GM19324 (cell line): ENCODE measurements around the gene SART3.
"Not testable (repeated sequence)": the region's sequence is repeated elsewhere in the genome, so short reads cannot be mapped to it uniquely, and the experiment has no call there.

Experiments
- ATAC-seq: cut with Tn5 transposase; IDR thresholded peaks from one replicate; pipeline ENCODE4 v1.9.1; 2021; ENCODE audit warnings: mild to moderate bottlenecking, moderate library complexity; ENCODE audit not compliant: unreplicated experiment, low FRiP score

SART3 gene

DNA sequence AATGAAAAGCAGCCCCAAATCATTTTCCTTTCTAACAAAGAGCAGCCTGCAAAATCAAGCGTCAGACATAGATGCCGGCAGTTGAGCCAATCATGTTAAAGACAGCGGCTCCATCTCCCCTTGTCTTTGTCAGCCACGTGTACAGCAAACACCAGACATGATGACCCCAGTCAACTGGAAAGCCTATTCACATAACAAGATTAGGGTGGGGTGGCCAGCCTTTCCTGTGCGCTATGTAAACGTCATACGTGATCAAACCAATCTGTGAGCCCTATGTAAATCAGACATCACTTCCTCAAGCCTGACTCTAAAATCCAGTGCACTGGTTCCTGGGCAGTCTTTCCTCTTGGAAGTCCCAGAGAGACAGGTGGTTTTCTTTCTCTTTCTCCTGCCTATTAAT, 55.8 kb downstream of the SART3 start:
- no peak for ATAC-seq

DNA sequence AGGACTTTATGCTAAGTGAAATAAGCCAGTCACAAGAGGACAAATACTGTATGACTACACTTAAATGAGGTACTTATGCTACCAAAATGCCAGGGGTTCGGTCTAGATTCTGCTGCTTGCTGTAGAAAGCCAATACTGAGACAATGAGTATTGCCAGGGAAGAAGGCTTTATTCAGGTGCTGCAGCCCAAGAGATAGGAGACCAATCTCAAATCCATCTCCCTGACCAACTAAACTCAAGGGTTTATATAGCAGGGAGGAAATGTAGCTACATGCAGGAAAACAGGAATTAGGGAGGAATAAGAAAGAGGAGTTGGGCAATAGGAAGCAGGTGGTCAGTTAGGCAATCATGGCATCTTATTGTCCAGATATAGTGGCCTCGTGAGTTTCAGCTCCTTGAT, 58.1 kb downstream of the SART3 start:
- ATAC-seq, result no peak

GRCh38 chr12:108498136-108498535, 62.8 kb downstream of the SART3 start:
- ATAC-seq, result no peak

DNA sequence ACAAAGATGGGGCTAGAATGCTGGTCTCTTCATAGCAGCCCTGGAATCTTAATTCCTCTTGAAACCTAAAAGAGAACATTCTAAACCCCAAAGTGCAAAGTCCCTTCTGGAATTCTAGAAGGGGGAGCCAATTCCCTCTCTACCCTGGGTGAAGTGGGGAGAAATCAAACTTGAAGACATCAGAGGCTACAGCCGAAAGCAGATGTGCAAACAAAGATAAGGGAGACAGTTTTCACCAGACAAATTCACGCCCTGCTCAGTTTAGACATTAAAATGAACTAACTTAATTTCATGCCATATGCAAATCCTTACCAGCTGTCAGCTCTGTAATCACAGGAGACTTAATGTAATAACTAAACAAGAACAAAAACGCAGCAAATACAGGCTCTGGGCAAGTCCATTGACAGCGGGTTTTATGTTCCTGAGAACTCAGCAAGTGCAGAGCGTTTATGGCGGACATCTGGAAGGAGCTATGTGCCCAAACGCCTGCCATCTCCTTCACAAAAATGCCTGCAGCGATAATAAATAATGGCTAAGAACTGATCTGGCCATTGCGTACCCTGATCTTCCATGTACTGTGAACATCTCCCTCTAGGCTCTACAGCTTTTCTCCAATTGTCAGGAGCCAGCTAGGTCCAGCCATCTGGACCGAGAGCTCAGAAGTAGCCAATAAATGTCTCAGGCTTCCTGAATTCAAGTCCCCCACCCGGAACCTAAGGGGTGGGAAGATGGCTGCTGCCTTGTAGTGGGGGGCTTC, 65.0 kb downstream of the SART3 start:
- no peak for ATAC-seq

DNA sequence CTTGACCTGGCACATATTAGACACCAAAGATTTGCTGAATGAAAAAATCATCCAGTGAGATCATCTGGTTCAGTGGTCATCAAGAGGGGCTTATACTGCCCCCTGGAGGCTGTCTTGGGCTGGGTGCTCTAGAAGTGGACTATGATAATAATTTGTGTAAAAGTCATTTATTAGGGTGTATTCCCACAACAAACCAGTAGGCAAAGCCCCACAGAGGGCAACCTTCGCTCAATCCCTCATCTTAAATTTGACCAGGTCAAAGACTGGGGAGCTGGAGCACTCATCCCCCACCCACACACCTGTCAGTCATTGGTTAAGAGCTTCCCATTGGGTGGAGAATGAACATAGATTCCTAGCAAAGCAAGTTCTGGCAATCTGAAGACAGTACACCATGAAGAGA, 65.9 kb downstream of the SART3 start:
- ATAC-seq, result no peak

GRCh38 chr12:108491256-108491655, 69.7 kb downstream of the SART3 start:
- no peak for ATAC-seq

- not testable (repeated sequence) for ATAC-seq
Observed at GRCh38 chr12:108487029-108487428, 73.9 kb downstream of the SART3 start.

DNA sequence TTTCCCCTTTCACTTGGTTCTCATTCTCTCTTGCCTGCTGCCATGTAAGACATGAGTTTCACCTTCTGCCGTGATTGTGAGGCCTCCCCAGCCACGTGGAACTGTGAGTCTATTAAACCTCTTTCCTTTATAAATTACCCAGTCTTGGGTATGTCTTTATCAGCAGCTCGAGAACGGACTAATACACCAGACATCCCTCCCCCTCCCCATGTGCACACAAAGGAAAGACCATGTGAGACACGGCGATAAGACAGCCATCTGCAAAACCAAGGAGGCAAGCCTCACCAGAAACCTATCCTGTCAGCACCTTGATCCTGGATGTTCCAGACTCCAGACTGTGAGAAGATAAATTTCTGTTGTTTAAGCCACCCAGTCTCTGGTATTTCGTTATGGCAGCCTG, 75.6 kb downstream of the SART3 start:
- not testable (repeated sequence) for ATAC-seq

GRCh38 chr12:108484845-108485244, 76.1 kb downstream of the SART3 start:
- no peak for ATAC-seq

- ATAC-seq, result no peak
Observed at GRCh38 chr12:108484431-108484830, 76.5 kb downstream of the SART3 start.

DNA sequence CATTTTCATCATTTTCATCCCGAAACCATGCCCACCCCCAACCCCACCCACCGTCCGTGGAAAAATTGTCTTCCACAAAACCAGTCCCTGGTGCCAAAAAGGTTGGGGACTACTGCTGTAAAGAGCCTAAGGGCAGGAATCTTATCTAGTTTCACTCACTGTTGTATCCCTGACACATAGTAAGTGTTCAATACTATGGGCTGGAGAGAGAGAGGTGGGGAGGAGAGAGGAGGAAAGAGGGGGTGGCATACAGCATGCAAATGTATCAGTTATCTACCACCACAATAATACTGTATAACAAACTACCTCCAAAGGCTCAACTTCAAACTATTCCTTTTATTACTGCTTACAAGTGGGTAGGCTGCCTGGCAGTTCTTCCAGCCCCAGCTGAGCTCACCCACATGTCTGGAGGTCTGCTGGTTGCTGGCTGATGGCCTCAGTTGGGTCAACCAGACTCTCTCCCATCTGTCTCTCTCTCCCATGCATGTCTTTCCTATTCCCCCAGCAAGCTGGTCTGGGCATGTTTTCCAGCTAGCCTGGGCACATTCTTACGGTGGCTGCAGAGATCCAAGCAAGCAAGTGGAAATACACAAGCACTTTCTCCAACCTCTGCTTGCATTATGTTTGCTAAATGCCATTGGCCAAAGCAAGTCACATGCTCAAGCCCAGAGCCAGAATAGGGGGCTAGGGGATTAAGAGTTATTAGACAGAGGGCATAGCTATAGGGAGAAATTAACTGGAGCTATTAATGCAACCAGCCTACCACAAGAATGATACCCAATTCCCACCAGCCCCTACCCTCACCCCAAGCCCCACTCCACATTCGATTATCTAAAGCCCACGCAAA, 77.5 kb downstream of the SART3 start:
- no peak for ATAC-seq

GRCh38 chr12:108482717-108483212, 78.2 kb downstream of the SART3 start:
- ATAC-seq, result no peak

DNA sequence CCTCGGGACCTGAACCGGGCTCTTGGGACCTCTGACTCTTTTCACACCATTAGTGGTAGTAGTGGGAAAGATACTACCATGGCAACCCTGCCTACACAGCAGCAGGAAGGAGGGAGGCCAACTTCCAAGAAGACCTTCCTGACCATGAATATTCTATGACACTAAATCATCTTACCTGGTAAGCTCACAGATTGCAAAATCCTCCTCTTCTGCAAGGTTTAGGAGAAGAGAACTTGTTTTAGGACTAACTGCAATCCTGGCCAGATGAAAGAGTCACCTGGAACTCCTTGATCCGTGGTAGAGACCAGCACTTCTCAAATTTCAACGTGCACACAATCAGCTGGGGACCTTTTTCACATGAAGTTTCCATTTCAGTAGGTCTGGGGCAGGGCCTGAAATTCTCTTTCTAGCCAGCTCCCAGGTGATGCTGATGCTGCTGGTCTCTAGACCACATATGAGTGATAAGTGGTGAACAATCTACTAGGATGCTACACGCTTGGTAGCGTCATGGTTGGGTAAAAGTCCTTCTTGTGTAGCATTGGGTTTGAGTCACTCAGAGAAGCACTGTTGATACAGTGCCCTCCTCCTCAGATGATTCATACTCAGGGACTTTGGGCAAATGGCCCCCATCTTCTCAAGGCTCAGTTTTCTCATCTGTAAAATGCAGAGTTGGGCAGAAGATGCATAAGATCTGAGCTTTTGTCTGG, 81.5 kb downstream of the SART3 start:
- ATAC-seq, result no peak

DNA sequence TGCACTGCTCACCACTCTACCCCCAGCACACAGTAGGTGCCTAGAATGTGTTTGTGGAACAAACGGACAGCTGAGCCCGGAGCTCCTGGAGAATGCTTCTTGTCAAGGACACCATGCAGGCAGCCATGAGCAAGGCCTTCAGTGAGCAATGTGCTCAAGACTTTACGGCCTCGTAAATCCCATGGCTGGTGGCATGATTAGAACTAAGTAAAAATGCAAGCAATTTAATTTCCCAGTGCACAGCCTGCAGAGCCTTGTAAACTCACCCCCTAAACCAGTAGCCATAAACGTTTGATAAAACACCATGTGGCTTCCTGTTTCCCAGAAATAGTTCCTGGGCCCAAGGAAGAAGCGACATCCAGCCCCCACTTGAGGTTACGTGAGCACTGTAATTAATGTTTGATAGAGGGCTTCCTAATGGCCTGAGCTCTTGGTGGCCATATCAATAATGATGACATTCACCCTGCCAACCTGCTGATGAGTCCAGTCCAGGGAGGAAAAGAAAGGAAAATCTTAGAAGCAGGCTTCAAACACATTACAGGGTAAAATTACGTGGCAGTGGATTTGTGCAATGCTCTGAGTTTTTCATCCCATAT, 82.3 kb downstream of the SART3 start:
- no peak for ATAC-seq

DNA sequence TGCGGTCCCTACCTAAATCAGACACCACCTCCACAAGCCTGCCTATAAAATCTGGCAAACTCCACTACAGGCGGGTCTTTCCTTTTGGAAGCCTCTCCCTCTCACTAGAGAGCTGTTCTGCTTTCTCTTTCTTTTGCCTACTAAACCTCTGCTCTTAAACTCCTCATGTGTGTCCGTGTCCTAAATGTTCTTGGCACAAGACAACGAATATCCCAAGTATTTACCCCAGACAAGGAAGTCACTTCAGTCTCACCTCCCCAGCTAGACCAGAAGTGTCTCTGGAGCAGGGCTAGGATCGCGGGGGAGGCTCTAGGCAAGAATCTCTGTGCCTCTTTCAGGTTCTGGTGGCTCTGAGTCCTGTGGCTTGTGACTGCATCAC, 83.1 kb downstream of the SART3 start:
- ATAC-seq, result no peak

DNA sequence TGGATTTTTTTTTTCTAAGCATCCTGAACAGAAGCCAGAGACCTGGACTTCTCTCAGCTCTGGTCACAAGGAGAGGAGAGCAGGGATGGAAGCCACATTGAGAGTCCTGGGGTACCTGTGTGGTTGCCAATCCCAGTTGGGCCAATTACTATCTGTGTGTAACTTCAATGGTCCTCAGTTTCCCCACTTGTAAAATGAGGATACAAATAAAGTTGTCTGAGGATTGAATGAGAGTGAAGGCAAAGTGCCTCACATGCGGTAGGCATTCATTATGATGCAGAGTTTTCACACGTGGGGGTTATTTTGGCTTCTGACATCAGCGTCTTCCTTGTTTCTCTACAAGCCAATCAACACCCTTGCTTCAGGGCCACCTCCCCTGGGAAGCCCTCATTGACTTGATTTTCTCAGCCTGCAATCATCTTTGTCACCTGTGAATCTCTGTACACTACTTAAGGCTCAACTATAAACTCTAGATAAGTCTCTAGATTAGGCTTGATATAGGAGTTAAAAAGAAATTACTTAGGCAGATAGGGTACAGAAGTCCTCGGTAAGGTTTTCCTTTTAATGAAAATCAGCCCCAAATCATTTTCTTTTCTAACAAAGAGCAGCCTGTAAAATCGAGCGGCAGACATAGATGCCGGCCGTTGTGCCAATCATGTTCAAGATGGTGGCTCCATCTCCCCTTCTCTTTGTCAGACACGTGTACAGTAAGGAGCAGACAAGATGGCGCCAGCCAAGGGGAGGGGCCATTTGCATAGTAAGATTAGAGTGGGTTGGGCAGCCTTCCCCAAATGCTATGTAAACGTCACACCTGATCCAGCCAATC, 83.7 kb downstream of the SART3 start:
- no peak for ATAC-seq

DNA sequence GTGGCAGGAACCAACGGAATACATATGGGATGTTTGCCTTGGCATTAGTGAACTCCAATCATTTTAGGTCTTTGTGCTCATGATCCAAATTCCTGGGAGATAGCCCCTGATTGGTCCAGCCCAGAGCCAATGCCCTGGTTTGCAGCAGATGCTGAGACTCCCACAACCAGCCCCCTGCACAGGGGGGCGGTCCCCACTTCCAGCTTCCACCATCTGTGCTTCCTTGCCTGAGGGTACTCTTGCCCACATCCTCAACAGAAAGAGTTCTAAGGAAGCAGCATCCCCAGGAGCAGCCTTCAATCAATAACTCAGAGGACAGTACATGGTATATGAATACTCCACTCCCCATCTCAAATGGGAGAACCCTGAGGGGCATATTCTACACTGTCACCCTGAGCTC, 85.6 kb downstream of the SART3 start:
- ATAC-seq, result no peak

- no peak for ATAC-seq
Observed at GRCh38 chr12:108473400-108474055, 87.4 kb downstream of the SART3 start.
